Activated B cell treated with CpG ODN at 0.5 μM for 24 hours (primary cell): ENCODE measurements around the gene PFKFB4. TPM values are rescaled to one million over a fixed set of nuclear protein-coding genes. Genes with fewer than 3 reads are reported as not detected.

Experiments used
- ATAC-seq: fragments of 200-7000 bp; cut with Tn5 transposase; one replicate; pipeline ENCODE4 v1.10.0; 2021; ENCODE audit warnings: low read depth, mild to moderate bottlenecking, moderate library complexity
- CTCF ChIA-PET: fragments of 350-600 bp; sonication (Branson Sonifier 250); formaldehyde crosslinking; loops from one replicate; lab custom pipeline; 2021; ENCODE audit warnings: antibody characterized with exemption; lab: Charles Lee
- POLR2A ChIA-PET: fragments of 350-600 bp; sonication (Branson Sonifier 250); formaldehyde crosslinking; loops from one replicate; lab custom pipeline; 2021; ENCODE audit warnings: antibody characterized with exemption; lab: Charles Lee
- DNase-seq: peaks from one replicate; pipeline ENCODE4 v3.0.0; 2022
- H3K27ac Mint-ChIP-seq: one replicate; pipeline ENCODE4 v1.8.0; 2020; ENCODE audit warnings: mixed read lengths
- H3K27me3 Mint-ChIP-seq: one replicate; pipeline ENCODE4 v1.8.0; 2021; ENCODE audit warnings: mixed read lengths
- H3K36me3 Mint-ChIP-seq: one replicate; pipeline ENCODE4 v1.8.0; 2021; ENCODE audit warnings: low read depth, mixed read lengths
- H3K4me1 Mint-ChIP-seq: one replicate; pipeline ENCODE4 v1.8.0; 2021; ENCODE audit warnings: mixed read lengths
- H3K4me3 Mint-ChIP-seq: one replicate; pipeline ENCODE4 v1.8.0; 2020; ENCODE audit warnings: mild to moderate bottlenecking, mixed read lengths
- H3K9me3 Mint-ChIP-seq: one replicate; pipeline ENCODE4 v1.8.0; 2020; ENCODE audit warnings: mixed read lengths
- CTCF ChIP-seq: fragments of 200-600 bp; IDR thresholded peaks from one replicate; pipeline ENCODE4 v1.8.0; 2022; ENCODE audit warnings: antibody characterized with exemption, mild to moderate bottlenecking
- intact Hi-C: fragments of 100-400 bp; cut with micrococcal nuclease; formaldehyde crosslinking; loops from one replicate; pipeline ENCODE4 v1.15.1; 2024
- total RNA-seq: library from RNA; stranded (reverse); gene quantifications from 2 replicates; pipeline ENCODE4 v1.2.3, GENCODE V29; 2022

PFKFB4 gene
- total RNA-seq, 1 donor from 2014 or later, result 3.2 TPM

- DNase-seq (no peak), ATAC-seq (no peak)
- no peaks in the 10 kb centered on the region for H3K4me1 Mint-ChIP-seq
- no peak for TF ChIP-seq CTCF
- H3K9me3 Mint-ChIP-seq, result no peaks in the 10 kb centered on the region
- CTCF ChIA-PET, result no interaction called here
- no peaks in the 10 kb centered on the region for H3K27me3 Mint-ChIP-seq
- H3K36me3 Mint-ChIP-seq, result no peaks in the 10 kb centered on the region
- no peak overlapping the region for H3K27ac Mint-ChIP-seq
- POLR2A ChIA-PET, result no interaction called here
- H3K4me3 Mint-ChIP-seq, result no peak overlapping the region
- intact Hi-C loops, result no loop called here
Observed at GRCh38 chr3:48567500-48567899, 10.9 kb upstream of the PFKFB4 start.

GRCh38 chr3:48567090-48567489 lies 10.5 kb upstream of the PFKFB4 start:
- H3K27me3 Mint-ChIP-seq, result no peaks in the 10 kb centered on the region
- intact Hi-C loops, result no loop called here
- H3K9me3 Mint-ChIP-seq, result no peaks in the 10 kb centered on the region
- H3K27ac Mint-ChIP-seq, result no peak overlapping the region
- DNase-seq (no peak), ATAC-seq (no peak)
- H3K36me3 Mint-ChIP-seq, result no peaks in the 10 kb centered on the region
- H3K4me3 Mint-ChIP-seq, result no peak overlapping the region
- ChIA-PET POLR2A (no interaction called here), CTCF (no interaction called here)
- TF ChIP-seq CTCF, result no peak
- no peaks in the 10 kb centered on the region for H3K4me1 Mint-ChIP-seq

DNA sequence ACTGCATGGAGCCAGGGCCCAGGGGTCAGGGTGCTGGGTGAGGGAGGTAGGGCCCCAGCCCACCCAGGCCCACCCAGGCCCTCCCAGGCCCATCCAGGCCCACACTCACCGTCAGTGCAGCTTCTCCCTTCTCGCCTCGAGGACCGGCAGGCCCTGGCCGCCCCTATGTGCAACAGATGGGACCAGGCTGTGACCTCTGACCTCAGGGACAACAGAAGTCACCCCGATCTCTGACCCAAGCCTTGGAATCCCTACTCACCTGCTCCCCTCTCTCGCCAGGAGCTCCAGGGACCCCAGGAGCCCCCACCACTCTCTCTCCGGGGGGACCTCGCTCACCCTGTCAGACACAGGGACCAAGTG lies 9.8 kb upstream of the PFKFB4 start:
- DNase-seq (no peak), ATAC-seq (no peak)
- TF ChIP-seq CTCF, result no peak
- POLR2A ChIA-PET, result no interaction called here
- H3K4me3 Mint-ChIP-seq, result no peak overlapping the region
- CTCF ChIA-PET, result no interaction called here
- H3K27me3 Mint-ChIP-seq, result no peaks in the 10 kb centered on the region
- H3K4me1 Mint-ChIP-seq, result no peaks in the 10 kb centered on the region
- no peaks in the 10 kb centered on the region for H3K9me3 Mint-ChIP-seq
- H3K36me3 Mint-ChIP-seq, result no peaks in the 10 kb centered on the region
- intact Hi-C loops, result no loop called here
- H3K27ac Mint-ChIP-seq, result no peak overlapping the region

DNA sequence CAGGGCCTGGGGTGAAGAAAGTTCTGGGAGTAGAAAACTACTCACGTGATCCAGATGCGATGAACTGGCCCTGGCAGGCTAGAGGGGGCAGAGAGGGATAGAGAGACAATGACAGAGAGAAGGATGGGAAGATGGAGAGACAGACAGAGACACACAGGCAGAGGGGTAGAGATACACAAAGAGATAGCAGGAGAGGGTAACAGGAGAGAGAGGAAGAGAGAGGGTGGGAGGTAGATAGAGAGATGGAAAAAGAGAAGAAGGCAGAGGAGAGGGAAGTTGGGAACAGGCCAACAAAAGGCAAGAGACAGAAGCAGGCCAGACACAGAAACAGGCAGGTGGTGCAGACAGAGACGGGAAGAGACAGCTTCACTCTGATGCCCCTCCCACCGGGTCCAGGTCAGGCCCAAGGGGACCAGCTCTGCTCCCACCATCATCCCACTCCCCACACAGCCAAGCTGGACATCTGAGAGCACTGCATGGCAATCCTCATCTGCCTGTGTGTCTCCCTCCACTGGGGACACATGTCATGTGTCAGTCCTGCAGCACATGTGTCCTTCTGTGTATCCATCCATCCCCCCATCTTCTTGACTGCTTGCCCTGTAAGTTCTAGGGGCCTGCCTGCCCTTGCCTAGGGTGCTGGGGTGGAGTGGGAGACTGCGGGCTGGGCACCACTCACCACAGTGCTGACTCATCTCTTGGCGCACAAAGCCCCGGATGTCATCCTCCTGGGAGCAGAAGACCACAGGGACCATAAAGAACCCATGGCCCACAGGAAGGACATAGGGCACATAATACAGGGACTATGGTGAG lies 9.2 kb upstream of the PFKFB4 start:
- TF ChIP-seq CTCF, result no peak
- Mint-ChIP-seq H3K36me3 (no peaks in the 10 kb centered on the region), H3K27ac (no peak overlapping the region), H3K27me3 (no peaks in the 10 kb centered on the region), H3K4me1 (peaks cover 3% of the 10 kb centered on the region), H3K4me3 (no peak overlapping the region), H3K9me3 (no peaks in the 10 kb centered on the region)
- intact Hi-C loops, result no loop called here
- ChIA-PET POLR2A (no interaction called here), CTCF (no interaction called here)
- no peak for DNase-seq
- no peak for ATAC-seq

GRCh38 chr3:48565186-48565585 lies 8.6 kb upstream of the PFKFB4 start:
- Mint-ChIP-seq H3K4me3 (no peak overlapping the region), H3K9me3 (no peaks in the 10 kb centered on the region), H3K27ac (no peak overlapping the region), H3K27me3 (no peaks in the 10 kb centered on the region), H3K36me3 (no peaks in the 10 kb centered on the region), H3K4me1 (peaks cover 9% of the 10 kb centered on the region)
- DNase-seq, result no peak
- no peak for ATAC-seq
- POLR2A ChIA-PET, result no interaction called here
- TF ChIP-seq CTCF, result no peak
- intact Hi-C loops, result no loop called here
- CTCF ChIA-PET, result no interaction called here
